ENCODE data around the gene RAD51. TPM values are rescaled to one million over a fixed set of nuclear protein-coding genes. Genes with fewer than 3 reads are reported as not detected.

RAD51 gene
- total RNA-seq, 1 donor = 12.1 TPM

GRCh38 chr15:40776537-40777141 lies 81.7 kb downstream of the RAD51 start:
- H3K4me3 ChIP-seq (ENCODE audit: low read depth, low read length) = no peak overlapping the region
- DNase-seq (ENCODE audit: low read depth) = peak; percentile 72
- no peak for TF ChIP-seq CTCF (IDR thresholded peaks at IDR 0.05; ENCODE audit: insufficient read depth, low read length)

Small RNAs within 50 kb of the gene (small RNA-seq; reads per million reads assigned to genes)
- gene SUMO2P15 = not detected

Other genes with a start within 250 kb of the RAD51 start
- 8.8 and 14.9 TPM in 2 replicates for gene CHST14, start 224.2 kb upstream of the RAD51 start, total RNA-seq (ENCODE audit: low replicate concordance)
- gene CCDC32, start 130.1 kb upstream of the RAD51 start, total RNA-seq (ENCODE audit: low replicate concordance) = 21.3 and 24.0 TPM in 2 replicates
- gene RPUSD2, start 125.9 kb upstream of the RAD51 start, total RNA-seq (ENCODE audit: low replicate concordance) = 6.2 and 7.6 TPM in 2 replicates
- 1.3 and 35.9 TPM in 2 replicates for gene KNL1, start 100.9 kb upstream of the RAD51 start, total RNA-seq (ENCODE audit: low replicate concordance)
- gene RMDN3, start 60.1 kb downstream of the RAD51 start, total RNA-seq (ENCODE audit: low replicate concordance) = 18.0 and 54.0 TPM in 2 replicates
- gene GCHFR, start 68.9 kb downstream of the RAD51 start, total RNA-seq (ENCODE audit: low replicate concordance) = 0.82 and 2.0 TPM in 2 replicates
- 0.18 and 0.57 TPM in 2 replicates for gene C15orf62, start 74.8 kb downstream of the RAD51 start, total RNA-seq (ENCODE audit: low replicate concordance)
- gene ZFYVE19, start 111.9 kb downstream of the RAD51 start, total RNA-seq (ENCODE audit: low replicate concordance) = 13.0 and 24.9 TPM in 2 replicates
- 21.6 and 33.5 TPM in 2 replicates for gene DNAJC17, start 112.3 kb downstream of the RAD51 start, total RNA-seq (ENCODE audit: low replicate concordance)
- gene PPP1R14D, start 133.5 kb downstream of the RAD51 start, total RNA-seq (ENCODE audit: low replicate concordance) = not detected in 2 replicates
- not detected in 2 replicates for gene SPINT1, start 148.9 kb downstream of the RAD51 start, total RNA-seq (ENCODE audit: low replicate concordance)
- 0.82 TPM in 1 of 2 replicates, not detected in the other for gene RHOV, start 179.1 kb downstream of the RAD51 start, total RNA-seq (ENCODE audit: low replicate concordance)
- 32.2 and 57.4 TPM in 2 replicates for gene VPS18, start 199.3 kb downstream of the RAD51 start, total RNA-seq (ENCODE audit: low replicate concordance)
- 0.08 and 0.09 TPM in 2 replicates for gene DLL4, start 234.2 kb downstream of the RAD51 start, total RNA-seq (ENCODE audit: low replicate concordance)